Calu3 (cell line): Measurements from ENCODE around the gene CAMK1D. TPM values are rescaled to one million over a fixed set of nuclear protein-coding genes. Genes with fewer than 3 reads are reported as not detected.

Experiments
- BruUV-seq: library from RNA; stranded (reverse); fragments of 400-500 nt; replicated peaks from 2 replicates; lab custom pipeline; 2021; lab: Mats Ljungman, UMichigan
- CTCF ChIA-PET: fragments of 300-600 bp; sonication (Branson Sonifier 250); formaldehyde crosslinking; loops from one replicate; lab custom pipeline; 2022; ENCODE audit warnings: antibody characterized with exemption; lab: Charles Lee
- DNase-seq: peaks from one replicate; pipeline ENCODE4 v3.0.0; 2022
- H3K27ac Mint-ChIP-seq: one replicate; pipeline ENCODE4 v1.8.0; 2022; ENCODE audit warnings: mixed read lengths; ENCODE audit not compliant: unreplicated experiment
- H3K27me3 Mint-ChIP-seq: one replicate; pipeline ENCODE4 v1.8.0; 2022; ENCODE audit warnings: mixed read lengths; ENCODE audit not compliant: unreplicated experiment
- H3K36me3 Mint-ChIP-seq: one replicate; pipeline ENCODE4 v1.8.0; 2022; ENCODE audit warnings: mild to moderate bottlenecking, moderate library complexity, mixed read lengths; ENCODE audit not compliant: insufficient read depth, unreplicated experiment
- H3K4me1 Mint-ChIP-seq: one replicate; pipeline ENCODE4 v1.8.0; 2022; ENCODE audit warnings: mild to moderate bottlenecking, low read depth, mixed read lengths; ENCODE audit not compliant: unreplicated experiment
- H3K4me3 Mint-ChIP-seq: one replicate; pipeline ENCODE4 v1.8.0; 2022; ENCODE audit warnings: mild to moderate bottlenecking, low read depth, moderate library complexity, mixed read lengths; ENCODE audit not compliant: unreplicated experiment
- H3K9me3 Mint-ChIP-seq: one replicate; pipeline ENCODE4 v1.8.0; 2022; ENCODE audit warnings: low read depth, mixed read lengths; ENCODE audit not compliant: unreplicated experiment
- CTCF ChIP-seq: fragments of 200-600 bp; IDR thresholded peaks from one replicate; pipeline ENCODE4 v1.8.0; 2022; ENCODE audit warnings: antibody characterized with exemption; ENCODE audit not compliant: unreplicated experiment
- intact Hi-C: fragments of 100-400 bp; cut with micrococcal nuclease; formaldehyde crosslinking; loops from one replicate; pipeline ENCODE4 v1.10.0; 2022; ENCODE audit not compliant: unreplicated experiment
- total RNA-seq: library from RNA; stranded (reverse); gene quantifications from 2 replicates; pipeline ENCODE4 v1.2.3, GENCODE V29; 2022

Gene CAMK1D
- total RNA-seq, 1 experiment from 2014 or later: 2.6 TPM

- intact Hi-C loops: no loop called here
- CTCF ChIA-PET: interaction anchor here (1.0 kb wide), 1 partner anchor 91 kb away, joined by 4 read pairs; no protein-coding TSS in a partner anchor
- no peak for TF ChIP-seq CTCF
- Mint-ChIP-seq H3K9me3 (peaks cover 3% of the 10 kb centered on the region), H3K27ac (no peak overlapping the region), H3K4me3 (no peak overlapping the region), H3K27me3 (peaks cover 61% of the 10 kb centered on the region), H3K4me1 (no peaks in the 10 kb centered on the region), H3K36me3 (no peaks in the 10 kb centered on the region)
- no peak for DNase-seq
- BruUV-seq: no TSS peak
These were observed 451.0 kb downstream of the CAMK1D start for GRCh38 chr10:12800302-12800701.

GRCh38 chr10:12801214-12802087 lies 452.1 kb downstream of the CAMK1D start:
- TF ChIP-seq CTCF: no peak
- no peak overlapping the region for H3K27ac Mint-ChIP-seq

GRCh38 chr10:12803776-12804175 lies 454.4 kb downstream of the CAMK1D start:
- H3K27me3 Mint-ChIP-seq: peaks cover 56% of the 10 kb centered on the region
- H3K9me3 Mint-ChIP-seq: peaks cover 3% of the 10 kb centered on the region
- no peak for TF ChIP-seq CTCF
- H3K27ac Mint-ChIP-seq: no peak overlapping the region
- no TSS peak for BruUV-seq
- intact Hi-C loops: no loop called here
- H3K4me3 Mint-ChIP-seq: no peak overlapping the region
- no peak for DNase-seq
- H3K36me3 Mint-ChIP-seq: no peaks in the 10 kb centered on the region
- CTCF ChIA-PET: no interaction called here
- no peaks in the 10 kb centered on the region for H3K4me1 Mint-ChIP-seq

More at GRCh38 chr10:12801214-12802087, 452.1 kb downstream of the CAMK1D start:
- no TSS peak for BruUV-seq
- Mint-ChIP-seq H3K36me3 (no peaks in the 10 kb centered on the region), H3K4me3 (no peak overlapping the region), H3K4me1 (no peaks in the 10 kb centered on the region), H3K9me3 (peaks cover 3% of the 10 kb centered on the region), H3K27me3 (peaks cover 53% of the 10 kb centered on the region)
- CTCF ChIA-PET: no interaction called here
- DNase-seq: no peak
- intact Hi-C loops: no loop called here

GRCh38 chr10:12806228-12807095 lies 457.1 kb downstream of the CAMK1D start:
- H3K4me3 Mint-ChIP-seq: no peak overlapping the region
- DNase-seq: no peak
- no peak overlapping the region for H3K27ac Mint-ChIP-seq
- H3K36me3 Mint-ChIP-seq: no peaks in the 10 kb centered on the region
- peaks cover 6% of the 10 kb centered on the region for H3K9me3 Mint-ChIP-seq
- TF ChIP-seq CTCF: no peak
- no TSS peak for BruUV-seq
- peaks cover 44% of the 10 kb centered on the region for H3K27me3 Mint-ChIP-seq
- CTCF ChIA-PET: no interaction called here
- H3K4me1 Mint-ChIP-seq: no peaks in the 10 kb centered on the region
- intact Hi-C loops: no loop called here
